CD4-positive, alpha-beta T cell treated with Interleukin-4 for 1 hour (primary cell): ENCODE data around the gene UROS.
A peak's percentile ranks its signal among the peaks of the same experiment; 100 is the strongest.

Experiments used
- DNase-seq, 2 donors: peaks; one replicate each; pipeline ENCODE4 v3.0.0-alpha.2; 2020 to 2022

The UROS gene

GRCh38 chr10:125828311-125828710 is 5.3 kb upstream of the UROS start:
- no peak for DNase-seq

- DNase-seq = no peak
Observed at GRCh38 chr10:125827133-125827532, 4.1 kb upstream of the UROS start.

DNA sequence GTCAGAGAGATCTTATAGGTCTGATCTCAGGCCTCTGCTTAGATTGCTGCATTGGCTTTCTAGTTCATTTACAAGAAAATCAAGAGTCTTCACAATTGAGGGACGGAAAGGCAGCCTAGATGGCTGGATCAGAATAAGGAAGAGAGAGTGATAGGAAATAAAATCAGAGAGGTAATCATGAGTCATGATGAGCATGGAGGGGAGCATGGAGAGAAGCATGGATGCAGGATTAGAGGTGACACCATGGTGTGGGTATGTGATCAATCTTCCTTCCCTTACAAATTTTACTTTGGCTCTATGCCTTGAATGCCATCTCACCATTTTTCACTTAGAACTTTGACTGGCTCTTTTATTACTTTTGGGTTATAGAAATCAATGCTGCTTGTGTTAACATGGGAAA is 1.7 kb upstream of the UROS start:
- no peak for DNase-seq

GRCh38 chr10:125823663-125824251 is 699 bp upstream of the UROS start:
- DNase-seq = peak in 1 of 2 donors; percentile 11

GRCh38 chr10:125820701-125821100 is 2.4 kb downstream of the UROS start:
- DNase-seq = no peak

- DNase-seq = no peak
Observed at GRCh38 chr10:125817337-125817946, 5.6 kb downstream of the UROS start.

GRCh38 chr10:125816548-125816947 is 6.5 kb downstream of the UROS start:
- DNase-seq = no peak

GRCh38 chr10:125815764-125816163 is 7.3 kb downstream of the UROS start:
- no peak for DNase-seq

DNA sequence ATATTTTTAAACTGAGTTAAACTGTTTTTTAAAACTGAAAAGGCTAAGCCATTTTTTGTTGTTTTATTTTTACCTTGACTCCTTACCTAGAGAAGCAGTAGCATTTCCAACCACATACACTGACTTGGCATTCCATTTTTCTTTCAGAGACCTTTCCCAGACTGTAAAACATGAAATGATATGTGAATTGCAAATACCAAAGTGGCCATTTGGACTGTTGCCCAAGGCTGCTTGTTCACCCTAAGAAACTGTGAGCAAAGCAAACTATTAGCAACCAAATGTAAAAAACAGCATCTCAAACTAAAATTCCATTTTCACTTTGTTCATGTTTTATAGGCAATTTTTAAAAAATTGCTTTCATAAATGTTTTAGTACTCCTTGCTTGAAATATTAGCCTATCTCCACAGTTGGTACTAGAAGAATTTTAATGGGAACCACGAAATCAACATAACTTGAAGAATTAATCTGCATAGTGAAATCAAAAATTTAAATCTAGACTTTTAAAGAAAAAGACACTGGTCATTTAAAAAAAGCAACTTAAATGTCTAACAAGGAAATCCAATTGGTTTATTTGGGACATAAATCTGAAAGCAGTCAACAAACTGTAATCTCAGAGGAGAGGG is 10.8 kb downstream of the UROS start:
- no peak for DNase-seq

- no peak for DNase-seq
Observed at GRCh38 chr10:125811251-125811650, 11.8 kb downstream of the UROS start.

DNA sequence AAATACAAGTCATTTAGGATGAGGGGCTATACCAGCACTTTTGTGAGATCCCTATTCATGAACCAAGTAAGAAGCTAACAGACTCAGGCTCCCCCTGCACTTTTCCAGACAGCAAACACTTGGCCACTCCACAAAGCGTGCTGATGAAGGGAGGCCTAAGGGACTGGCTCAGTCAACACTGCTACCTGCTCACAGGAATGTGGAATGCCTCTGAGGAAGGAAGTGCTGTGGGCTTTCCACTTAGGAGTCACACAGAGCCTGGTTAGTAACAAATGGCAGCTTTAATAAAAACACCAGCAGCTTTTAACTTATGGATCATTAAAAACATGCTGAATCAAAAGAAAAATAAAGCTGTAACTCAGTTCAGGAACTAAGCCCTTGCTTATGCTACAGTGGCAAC is 15.0 kb downstream of the UROS start:
- no peak for DNase-seq

- DNase-seq = no peak
Observed at GRCh38 chr10:125802739-125803138, 20.3 kb downstream of the UROS start.

- no peak for DNase-seq
Observed at GRCh38 chr10:125802131-125802530, 20.9 kb downstream of the UROS start.

GRCh38 chr10:125801574-125801973 is 21.5 kb downstream of the UROS start:
- DNase-seq = no peak

DNA sequence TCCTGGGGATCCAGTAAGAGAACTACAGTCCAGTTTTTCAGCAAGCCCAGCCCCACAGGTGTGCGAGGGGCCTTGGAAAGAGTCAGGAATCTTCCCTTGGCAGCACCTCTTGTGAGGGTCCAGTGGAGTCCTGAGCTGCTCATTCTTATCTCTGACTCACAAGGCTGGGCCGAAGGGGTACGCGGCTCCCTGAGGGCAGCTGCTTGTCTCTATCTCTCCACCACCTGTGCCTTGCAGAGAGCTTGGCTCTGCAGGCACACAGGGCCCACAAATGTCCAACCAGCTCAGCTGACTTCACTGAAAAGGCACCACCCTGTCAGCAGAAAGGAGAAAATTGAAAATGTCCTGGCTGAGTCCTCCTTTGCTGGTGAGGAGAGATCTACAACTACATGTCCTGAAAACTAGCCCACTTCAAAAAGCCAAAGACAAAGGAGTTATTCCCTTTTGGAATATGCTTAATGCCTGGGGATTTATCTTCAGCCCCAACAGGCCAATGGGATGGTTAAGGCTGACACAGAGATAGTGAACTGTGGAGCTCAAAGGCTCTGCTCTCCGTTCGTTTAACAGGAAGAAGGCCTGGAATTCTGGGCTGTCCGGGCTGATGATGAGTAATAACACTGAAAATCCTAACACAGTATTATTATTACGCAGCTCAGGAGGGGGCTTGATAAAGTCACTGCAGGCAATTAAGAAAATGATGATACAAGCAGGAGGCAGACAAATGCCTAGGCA is 23.4 kb downstream of the UROS start:
- no peak for DNase-seq

GRCh38 chr10:125797994-125798662 is 24.9 kb downstream of the UROS start:
- DNase-seq = no peak

- no peak for DNase-seq
Observed at GRCh38 chr10:125797424-125797823, 25.6 kb downstream of the UROS start.

DNA sequence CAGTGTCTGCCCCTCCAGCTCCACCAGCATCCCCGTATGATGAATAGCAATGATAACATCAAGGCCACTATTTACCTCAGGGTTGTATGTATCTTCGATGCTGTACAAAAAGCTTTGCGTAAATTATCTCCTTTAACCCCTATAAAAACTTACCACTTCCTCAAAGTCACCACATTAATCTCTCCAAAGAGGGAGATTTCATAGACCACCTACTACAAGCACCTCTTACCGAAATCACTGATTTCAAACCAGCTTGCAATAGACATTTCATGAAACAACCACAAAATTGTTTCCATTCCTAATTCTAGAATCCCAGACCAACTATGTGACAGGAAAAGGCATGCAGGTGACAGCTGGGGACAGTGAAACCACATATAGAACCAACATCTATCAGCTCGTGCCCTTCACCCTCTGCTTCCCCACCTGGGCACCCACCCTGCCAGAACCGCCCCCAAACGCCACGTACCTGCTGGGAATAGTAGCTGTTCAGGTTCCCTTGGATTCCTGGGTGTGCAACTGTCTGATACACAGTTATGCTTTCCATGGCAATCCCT is 27.3 kb downstream of the UROS start:
- no peak for DNase-seq

GRCh38 chr10:125795128-125795527 is 27.9 kb downstream of the UROS start:
- DNase-seq = no peak

- DNase-seq = no peak
Observed at GRCh38 chr10:125792342-125793300, 30.4 kb downstream of the UROS start.

DNA sequence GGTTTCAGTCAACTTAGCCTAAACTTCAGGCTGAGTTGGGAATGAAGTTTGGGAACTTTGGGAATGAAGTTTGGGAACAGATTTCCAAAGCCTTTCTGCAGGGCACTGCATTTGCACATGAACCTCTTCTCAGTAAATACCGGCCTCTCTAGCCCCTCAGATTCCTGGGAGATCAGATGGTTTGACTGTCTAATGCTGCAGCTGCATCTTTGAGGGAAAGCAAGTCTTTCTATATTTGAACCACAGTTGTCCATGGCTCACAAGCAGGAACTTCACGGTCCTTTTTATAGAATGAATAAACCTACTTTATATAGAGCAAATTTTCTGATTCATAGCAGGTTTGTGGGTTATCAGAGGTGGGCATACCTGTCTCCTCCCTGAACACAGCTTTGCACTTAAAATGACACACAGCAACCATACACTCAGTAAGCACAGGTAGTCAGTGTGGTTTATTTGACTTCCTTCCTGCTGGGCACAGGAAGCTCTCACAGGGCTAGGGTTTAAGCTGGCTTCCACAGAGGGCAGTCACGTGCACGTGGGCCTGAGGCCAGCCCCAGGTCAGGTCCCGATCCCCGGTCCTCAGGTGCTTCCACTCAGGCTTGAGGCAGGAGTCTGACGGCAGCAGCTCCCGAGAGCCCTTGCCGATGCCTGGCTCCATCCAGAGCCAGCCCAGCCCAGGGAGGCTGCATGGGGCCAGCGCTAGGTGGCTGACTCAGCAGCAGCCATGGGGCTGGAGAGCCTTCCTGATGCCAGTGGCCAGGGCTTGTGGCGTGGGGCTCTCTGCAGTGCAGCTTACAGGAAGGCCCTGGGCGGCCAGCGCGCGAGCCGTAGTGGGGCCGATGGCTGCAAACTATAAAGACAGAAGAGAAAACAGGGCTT is 34.7 kb downstream of the UROS start:
- no peak for DNase-seq
